Body of pancreas (tissue), 4 donors: ENCODE data around the gene RAI1. TPM values are rescaled to one million over a fixed set of nuclear protein-coding genes. Genes with fewer than 3 reads are reported as not detected.

Experiments used
- ATAC-seq: fragments of 150-250 bp; one replicate; pipeline ENCODE4 v1.9.1; 2016
- DNase-seq, 4 donors: peaks; one replicate each; pipeline ENCODE4 v3.0.0-alpha.2; 2019
- H3K27ac ChIP-seq, 4 donors: fragments of 200-600 bp; sonication (generic); 1 replicate in 3 of 4; 2 replicates in 1 of 4; pipeline versions ENCODE4 v1.5.1 to v1.6.1; 2016 to 2019; ENCODE audit warnings: mild to moderate bottlenecking in 1 of 4, mixed read lengths in 1 of 4, moderate library complexity in 1 of 4
- H3K27me3 ChIP-seq, 2 donors: fragments of 200-600 bp; sonication (generic); one replicate each; pipeline ENCODE4 v1.6.0; 2016; ENCODE audit warnings: mild to moderate bottlenecking in 1 of 2
- H3K36me3 ChIP-seq, 2 donors: fragments of 200-600 bp; sonication (generic); replicated peaks in 1 of 2; 2 replicates each; pipeline ENCODE4 v1.5.1; 2016; ENCODE audit warnings: low read depth in 2 of 2; ENCODE audit not compliant: insufficient read depth in 1 of 2
- H3K4me1 ChIP-seq: fragments of 200-600 bp; sonication (generic); one replicate; pipeline ENCODE4 v1.6.0; 2016
- H3K4me3 ChIP-seq, 2 donors: fragments of 200-600 bp; sonication (generic); 1 replicate in 1 of 2; 2 replicates in 1 of 2; pipeline ENCODE4 v1.5.1; 2016 to 2019
- H3K9me3 ChIP-seq, 3 donors: fragments of 200-600 bp; sonication (generic); 1 replicate in 2 of 3; 2 replicates in 1 of 3; pipeline ENCODE4 v1.5.1; 2016
- POLR2A ChIP-seq, 3 donors: fragments of 450-650 bp; IDR thresholded peaks; one replicate each; pipeline ENCODE4 v1.6.1; 2016; ENCODE audit warnings: antibody characterized with exemption in 3 of 3, mild to moderate bottlenecking in 2 of 3
- WGBS, 2 donors: methylation state at CpG; one replicate each; pipeline ENCODE4 v1.1.5; 2017; 5-methylcytosine and 5-hydroxymethylcytosine counted together
- intact Hi-C: fragments of 100-400 bp; cut with DNase I; formaldehyde crosslinking; loops from one replicate; pipeline ENCODE4 v1.15.1; 2023
- total RNA-seq, 2 donors: library from RNA; depleted of rRNA; stranded (reverse); fragments of >200 nt; gene quantifications; one replicate each; pipeline ENCODE4 v1.1.0, GENCODE V29; 2016
- TF ChIP-seq, protein P1 (sequence below), 7 experiments: fragments of 450-650 bp in 4 of 7; fragments of 200-600 bp in 3 of 7; sonication (generic) in 3 of 7; IDR thresholded peaks; one replicate each; pipeline ENCODE4 v1.5.1; 2016 to 2019; ENCODE audit warnings: antibody characterized with exemption in 7 of 7

RAI1 gene
- total RNA-seq, 2 donors from 2014 or later: 16.3 to 41.5 TPM

- peaks cover 26% of the 10 kb centered on the region for H3K4me1 ChIP-seq
- no peak overlapping the region for H3K4me3 ChIP-seq
- TF ChIP-seq, protein P1, sequence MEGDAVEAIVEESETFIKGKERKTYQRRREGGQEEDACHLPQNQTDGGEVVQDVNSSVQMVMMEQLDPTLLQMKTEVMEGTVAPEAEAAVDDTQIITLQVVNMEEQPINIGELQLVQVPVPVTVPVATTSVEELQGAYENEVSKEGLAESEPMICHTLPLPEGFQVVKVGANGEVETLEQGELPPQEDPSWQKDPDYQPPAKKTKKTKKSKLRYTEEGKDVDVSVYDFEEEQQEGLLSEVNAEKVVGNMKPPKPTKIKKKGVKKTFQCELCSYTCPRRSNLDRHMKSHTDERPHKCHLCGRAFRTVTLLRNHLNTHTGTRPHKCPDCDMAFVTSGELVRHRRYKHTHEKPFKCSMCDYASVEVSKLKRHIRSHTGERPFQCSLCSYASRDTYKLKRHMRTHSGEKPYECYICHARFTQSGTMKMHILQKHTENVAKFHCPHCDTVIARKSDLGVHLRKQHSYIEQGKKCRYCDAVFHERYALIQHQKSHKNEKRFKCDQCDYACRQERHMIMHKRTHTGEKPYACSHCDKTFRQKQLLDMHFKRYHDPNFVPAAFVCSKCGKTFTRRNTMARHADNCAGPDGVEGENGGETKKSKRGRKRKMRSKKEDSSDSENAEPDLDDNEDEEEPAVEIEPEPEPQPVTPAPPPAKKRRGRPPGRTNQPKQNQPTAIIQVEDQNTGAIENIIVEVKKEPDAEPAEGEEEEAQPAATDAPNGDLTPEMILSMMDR (IDR thresholded peaks at IDR 0.05): no peak
- H3K27ac ChIP-seq: peak overlapping the region in 2 of 4 donors; percentile 57 to 67
- ATAC-seq: peak; percentile 34
- H3K9me3 ChIP-seq: no peaks in the 10 kb centered on the region
- H3K36me3 ChIP-seq: no peaks in the 10 kb centered on the region
- intact Hi-C loops: no loop called here
- 44 to 73% methylated on average over 71 to 82 of the region's 103 CpGs for WGBS, 2 donors
- DNase-seq: no peak
- no peaks in the 10 kb centered on the region for H3K27me3 ChIP-seq
Observed at GRCh38 chr17:17723354-17724261, 42.4 kb downstream of the RAI1 start.

GRCh38 chr17:17724307-17725010 is 43.2 kb downstream of the RAI1 start:
- Histone ChIP-seq H3K27ac (peak overlapping the region in 3 of 4 donors; percentile 30 to 67 (median 57)), H3K9me3 (no peaks in the 10 kb centered on the region), H3K4me1 (peaks cover 26% of the 10 kb centered on the region), H3K36me3 (no peaks in the 10 kb centered on the region), H3K27me3 (no peaks in the 10 kb centered on the region), H3K4me3 (no peak overlapping the region)
- DNase-seq: no peak
- 39 to 62% methylated on average over 22 to 47 of the region's 53 CpGs for WGBS, 2 donors
- peak; percentile 38 for ATAC-seq
- no peak for TF ChIP-seq POLR2A (IDR thresholded peaks at IDR 0.05)
- TF ChIP-seq, protein P1 (IDR thresholded peaks at IDR 0.05): no peak
- intact Hi-C loops: no loop called here

DNA sequence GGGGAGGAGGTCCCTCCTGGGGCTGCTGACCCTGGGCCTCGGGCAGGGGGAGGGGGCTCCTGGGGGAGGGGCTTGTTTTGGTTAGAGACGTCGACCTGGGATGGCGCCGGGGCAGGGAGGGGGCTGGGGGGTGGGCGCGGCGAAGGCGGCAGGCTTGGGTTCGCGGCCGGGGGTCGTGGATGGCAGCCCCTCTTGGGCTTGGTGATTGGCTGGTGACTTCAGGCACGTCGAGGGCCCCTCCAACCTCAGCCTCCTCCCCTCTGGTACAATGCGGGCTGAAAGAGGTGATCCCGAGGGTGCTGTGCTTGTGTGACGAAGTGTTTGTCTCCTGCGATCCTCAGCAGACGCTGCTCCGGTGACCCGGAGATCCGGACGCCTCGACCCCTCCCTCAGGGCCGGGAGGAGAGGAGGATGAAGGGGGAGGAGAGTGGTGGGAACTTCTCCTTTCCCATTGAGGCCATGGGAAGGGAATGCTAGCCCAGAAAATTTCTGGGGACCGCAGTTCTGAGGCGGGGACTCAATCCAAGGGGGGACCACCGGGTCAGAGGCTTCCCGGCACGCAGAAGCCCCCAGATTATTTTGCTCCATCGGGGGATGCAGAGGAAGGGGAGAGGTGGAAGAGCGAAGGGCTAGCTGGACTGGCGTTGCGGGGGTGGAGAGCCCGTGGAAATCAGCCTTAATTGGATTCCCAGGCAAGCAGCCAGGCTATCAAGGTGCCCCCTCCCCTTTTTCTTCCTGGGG is 43.9 kb downstream of the RAI1 start:
- intact Hi-C loops: no loop called here
- peak overlapping the region in 3 of 4 donors; percentile 30 to 67 (median 57) for H3K27ac ChIP-seq
- no peak for TF ChIP-seq POLR2A (IDR thresholded peaks at IDR 0.05)
- TF ChIP-seq, protein P1 (IDR thresholded peaks at IDR 0.05): no peak
- DNase-seq: no peak
- 58 to 70% methylated on average over 19 to 31 of the region's 36 CpGs for WGBS, 2 donors
- no peak overlapping the region for H3K4me3 ChIP-seq
- H3K36me3 ChIP-seq: no peaks in the 10 kb centered on the region
- ATAC-seq: no peak
- no peaks in the 10 kb centered on the region for H3K27me3 ChIP-seq
- H3K9me3 ChIP-seq: no peaks in the 10 kb centered on the region
- peaks cover 20% of the 10 kb centered on the region for H3K4me1 ChIP-seq

DNA sequence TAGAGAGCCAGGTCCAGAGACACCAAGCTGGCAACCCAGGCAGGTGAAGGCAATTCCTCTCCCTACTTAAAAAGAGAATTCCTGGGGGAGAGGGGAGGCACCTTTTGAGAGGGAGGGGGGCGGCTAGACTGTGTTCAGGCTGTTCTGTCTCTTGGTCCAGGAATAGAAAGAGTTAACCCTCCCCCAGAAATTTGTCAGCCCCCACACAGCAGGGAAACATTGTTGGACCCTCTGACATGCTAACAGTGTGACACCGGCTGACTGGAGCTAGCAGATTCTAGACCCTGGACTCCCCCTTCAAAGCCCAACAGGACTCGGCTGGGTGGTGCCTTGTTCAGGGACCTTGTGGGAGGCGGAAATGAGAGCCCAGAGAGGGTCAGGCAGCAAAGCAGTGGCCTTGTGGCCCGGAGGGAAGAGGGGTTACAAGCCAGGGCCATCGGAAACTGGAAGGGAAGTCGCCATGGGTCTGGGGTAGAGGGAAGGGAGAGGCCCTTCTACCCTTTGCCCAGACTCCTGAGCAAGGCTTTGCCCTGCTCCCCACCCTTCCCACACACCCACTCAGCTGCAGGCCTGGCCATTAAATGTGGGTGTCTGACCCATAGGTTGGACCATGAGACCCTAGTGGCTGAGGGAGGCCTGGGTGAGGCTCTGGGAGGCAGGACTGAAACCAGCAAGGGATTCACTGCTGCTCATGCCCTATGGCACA is 44.6 kb downstream of the RAI1 start:
- no peak for DNase-seq
- Histone ChIP-seq H3K4me1 (peaks cover 14% of the 10 kb centered on the region), H3K27ac (peak overlapping the region in 1 of 4 donors; percentile 43), H3K27me3 (no peaks in the 10 kb centered on the region), H3K9me3 (no peaks in the 10 kb centered on the region), H3K36me3 (no peaks in the 10 kb centered on the region), H3K4me3 (no peak overlapping the region)
- intact Hi-C loops: no loop called here
- ATAC-seq: no peak
- 76 to 78% methylated on average over 7 of the region's 7 CpGs for WGBS, 2 donors
- TF ChIP-seq POLR2A (IDR thresholded peaks at IDR 0.05): no peak
- TF ChIP-seq, protein P1 (IDR thresholded peaks at IDR 0.05): no peak
